Mucosa of descending colon (tissue), 3 donors: ENCODE measurements around the gene TMEM40. TPM values are rescaled to one million over a fixed set of nuclear protein-coding genes. Genes with fewer than 3 reads are reported as not detected.
"Not testable (repeated sequence)": the region's sequence is repeated elsewhere in the genome, so short reads cannot be mapped to it uniquely, and the experiment has no call there.

Experiments
- ATAC-seq: fragments of 200-7000 bp; cut with Tn5 transposase; one replicate; pipeline ENCODE4 v1.9.1; 2020; ENCODE audit warnings: mild to moderate bottlenecking, moderate library complexity
- DNase-seq, 3 donors: peaks; one replicate each; pipeline ENCODE4 v3.0.0-alpha.2; 2020
- H3K36me3 ChIP-seq: fragments of 200-600 bp; one replicate; pipeline ENCODE4 v1.8.0; 2021; ENCODE audit warnings: low read depth, mild to moderate bottlenecking
- H3K4me1 ChIP-seq: fragments of 200-600 bp; one replicate; pipeline ENCODE4 v1.8.0; 2021; ENCODE audit warnings: low read depth, mild to moderate bottlenecking
- H3K4me3 ChIP-seq: fragments of 200-600 bp; one replicate; pipeline ENCODE4 v1.8.0; 2021; ENCODE audit warnings: mild to moderate bottlenecking
- H3K9me3 ChIP-seq: fragments of 200-600 bp; one replicate; pipeline ENCODE4 v1.8.0; 2021; ENCODE audit warnings: mild to moderate bottlenecking
- CTCF ChIP-seq: fragments of 200-600 bp; IDR thresholded peaks from one replicate; pipeline ENCODE4 v1.8.0; 2022; ENCODE audit warnings: antibody characterized with exemption, mild to moderate bottlenecking
- intact Hi-C, 2 donors: fragments of 100-400 bp; cut with DNase I in 1 of 2; cut with micrococcal nuclease in 1 of 2; formaldehyde crosslinking; loops; one replicate each; pipeline versions ENCODE4 v1.11.0 to v1.11.1; 2022; cut with DNase I, micrococcal nuclease
- total RNA-seq, 3 donors: library from RNA; stranded (reverse); fragmentation: NEBNext Ultra II Directional in 2 of 3; extraction: Animal tissue kit (Norgen Biotek cat#: 25700) in 2 of 3; gene quantifications; one replicate each; pipeline versions ENCODE4 v1.2.1 to v1.2.4, GENCODE V29; 2021 to 2023
- donor health status: DM: no; HTN: no; CAD: no; lungs with moderate emphysema.
- donor health status: DM: no; HTN: no; CAD: no.
- donor health status: DM: no; HTN: yes; CAD: no.

Gene TMEM40
- total RNA-seq, 3 donors from 2014 or later: not detected

- intact Hi-C loops: no loop called here
- no peak for ATAC-seq
- no peaks in the 10 kb centered on the region for H3K36me3 ChIP-seq
- peaks cover 5% of the 10 kb centered on the region for H3K4me1 ChIP-seq
- DNase-seq: no peak
- no peak for TF ChIP-seq CTCF
- no peak overlapping the region for H3K4me3 ChIP-seq
- no peaks in the 10 kb centered on the region for H3K9me3 ChIP-seq
Observed at GRCh38 chr3:12705374-12705926, 53.6 kb downstream of the TMEM40 start.

GRCh38 chr3:12702501-12702900 is 56.6 kb downstream of the TMEM40 start:
- ATAC-seq (no peak), DNase-seq (no peak)
- H3K4me1 ChIP-seq: peaks cover 5% of the 10 kb centered on the region
- H3K36me3 ChIP-seq: no peaks in the 10 kb centered on the region
- TF ChIP-seq CTCF: no peak
- H3K9me3 ChIP-seq: no peaks in the 10 kb centered on the region
- intact Hi-C loops: no loop called here
- no peak overlapping the region for H3K4me3 ChIP-seq

GRCh38 chr3:12701601-12702000 is 57.5 kb downstream of the TMEM40 start:
- intact Hi-C loops, H3K4me3 ChIP-seq, H3K36me3 ChIP-seq, H3K4me1 ChIP-seq, H3K9me3 ChIP-seq, ATAC-seq, DNase-seq: not testable (repeated sequence)

GRCh38 chr3:12700800-12701199 is 58.3 kb downstream of the TMEM40 start:
- ATAC-seq (no peak), DNase-seq (no peak)
- Histone ChIP-seq H3K9me3 (no peaks in the 10 kb centered on the region), H3K36me3 (no peaks in the 10 kb centered on the region), H3K4me3 (no peak overlapping the region), H3K4me1 (peaks cover 5% of the 10 kb centered on the region)
- intact Hi-C loops: no loop called here
- TF ChIP-seq CTCF: no peak

- TF ChIP-seq CTCF: no peak
- ATAC-seq: no peak
- Histone ChIP-seq H3K9me3 (no peaks in the 10 kb centered on the region), H3K4me1 (peaks cover 4% of the 10 kb centered on the region), H3K4me3 (no peak overlapping the region), H3K36me3 (no peaks in the 10 kb centered on the region)
- DNase-seq: no peak
- intact Hi-C loops: no loop called here
Observed at GRCh38 chr3:12695916-12696315, 63.1 kb downstream of the TMEM40 start.

- H3K4me1 ChIP-seq: peaks cover 4% of the 10 kb centered on the region
- no peak for DNase-seq
- no peaks in the 10 kb centered on the region for H3K9me3 ChIP-seq
- no peak for ATAC-seq
- H3K36me3 ChIP-seq: no peaks in the 10 kb centered on the region
- no peak overlapping the region for H3K4me3 ChIP-seq
- intact Hi-C loops: no loop called here
- TF ChIP-seq CTCF: no peak
Observed at GRCh38 chr3:12695112-12695511, 63.9 kb downstream of the TMEM40 start.
